Frontal cortex (tissue), 4 donors: Measurements from ENCODE around the gene CDC42BPG. TPM values are rescaled to one million over a fixed set of nuclear protein-coding genes. Genes with fewer than 3 reads are reported as not detected.

Experiments used
- DNase-seq, 2 donors: peaks; one replicate each; pipeline ENCODE4 v3.0.0; 2012; ENCODE audit warnings: low spot score in 2 of 2
- FAIRE-seq: peaks from 2 replicates; lab custom pipeline; 2012; peaks lifted over from hg19 to GRCh38; lab: Jason Lieb, UNC
- total RNA-seq: library from RNA; depleted of rRNA; stranded (reverse); fragments of >200 nt; gene quantifications from one replicate; pipeline ENCODE4 v1.2.3, GENCODE V29; 2014
- donor health status: control.
- donor health status: control.
- donor health status: control.

The CDC42BPG gene
- total RNA-seq, 1 donor from 2014 or later, result under 0.01 TPM

DNA sequence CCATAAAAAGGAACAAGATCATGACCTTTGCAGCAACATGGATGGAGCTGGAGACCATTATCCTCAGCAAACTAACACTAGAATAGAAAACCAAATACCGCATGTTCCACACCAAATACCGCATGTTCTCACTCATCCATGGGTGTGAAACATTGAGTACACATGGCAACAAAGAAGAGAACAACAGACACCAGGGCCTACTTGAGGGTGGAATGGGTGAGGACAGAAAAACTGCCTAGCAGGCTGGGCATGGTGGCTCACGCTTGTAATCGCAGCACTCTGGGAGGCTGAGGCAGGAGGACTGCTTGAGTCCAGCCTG, 21.7 kb upstream of the CDC42BPG start:
- DNase-seq (no peak), FAIRE-seq (no peak)

DNA sequence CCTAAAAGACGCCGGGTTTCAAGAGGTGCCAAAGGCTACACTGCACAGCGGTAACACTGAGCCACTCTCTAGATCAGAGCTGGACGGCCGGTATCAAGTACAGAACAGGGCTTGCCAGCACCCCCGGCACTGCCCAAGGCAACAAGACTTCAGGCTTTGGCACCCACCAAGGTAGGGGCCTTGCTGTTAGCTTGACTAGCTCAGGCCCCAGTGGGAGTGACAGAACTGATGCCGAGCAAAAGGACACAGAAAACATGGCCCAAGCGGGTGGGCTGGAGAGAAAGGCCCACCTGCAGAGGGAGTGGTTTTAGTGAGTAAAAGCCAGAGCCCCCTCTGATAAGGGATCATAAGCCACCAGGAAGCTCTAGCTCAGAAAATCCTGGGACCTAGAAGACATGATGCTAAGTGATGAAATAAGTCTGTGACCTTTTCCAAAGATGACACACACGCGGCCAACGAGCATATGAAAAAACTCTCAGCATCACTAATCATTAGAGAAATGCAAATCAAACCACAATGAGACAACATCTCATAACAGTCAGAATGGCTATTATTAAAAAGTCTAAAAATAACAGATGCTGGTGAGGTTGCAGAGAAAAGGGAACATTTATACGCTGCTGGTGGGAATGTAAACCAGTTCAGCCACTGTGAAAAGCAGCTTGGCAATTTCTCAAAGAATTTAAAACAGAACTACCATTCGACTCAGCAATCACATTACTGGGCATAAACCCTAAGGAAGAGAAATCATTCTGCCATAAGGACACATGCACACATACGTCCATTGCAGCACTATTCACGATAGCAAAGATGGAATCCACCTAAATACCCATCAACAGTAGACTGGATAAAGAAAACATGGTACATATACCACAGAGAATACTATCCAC, 21.1 kb upstream of the CDC42BPG start:
- FAIRE-seq, result no peak

DNA sequence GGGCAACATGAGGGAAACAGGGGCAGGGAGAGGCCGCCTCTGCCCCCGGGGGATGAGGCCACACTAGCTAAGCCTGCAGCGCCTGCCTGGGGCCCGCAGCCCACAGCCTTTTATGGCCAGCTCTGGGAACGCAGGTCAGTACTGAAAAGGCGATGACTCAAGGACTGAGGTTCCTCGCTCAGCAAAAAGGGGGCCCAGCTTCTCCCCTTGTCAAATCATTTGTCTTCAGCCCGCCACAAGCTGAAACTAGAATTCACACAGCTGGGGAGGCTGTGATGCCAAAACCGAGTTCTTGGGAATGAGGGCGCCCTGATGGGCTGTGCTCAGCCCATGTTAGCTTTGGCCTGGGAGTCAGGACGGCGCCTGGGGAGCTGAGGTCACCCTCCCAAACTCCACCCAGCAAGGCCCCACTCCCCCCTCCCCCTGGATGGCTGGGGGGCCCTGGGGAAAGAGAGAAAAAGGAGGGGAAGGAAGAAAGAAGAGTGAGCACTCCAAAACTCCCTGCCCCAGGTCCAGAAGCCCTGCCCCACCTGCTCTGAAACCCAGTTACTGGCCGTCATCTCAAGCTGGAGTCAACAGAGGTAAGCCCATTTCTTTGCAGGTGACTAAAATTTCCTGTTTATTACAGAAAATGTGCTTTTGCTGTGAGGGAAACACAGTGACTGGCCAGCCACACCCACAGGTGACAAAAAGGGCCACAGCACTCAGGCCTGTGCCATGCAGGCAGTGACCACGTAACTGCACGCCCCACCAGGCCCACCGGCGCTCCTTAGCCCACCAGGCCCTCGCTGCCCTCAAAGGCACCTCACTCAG, 20.2 kb upstream of the CDC42BPG start:
- peak in 1 of 2 donors; percentile 64 for DNase-seq
- FAIRE-seq, result no peak

More for the DNA sequence above, 21.1 kb upstream of the CDC42BPG start:
- DNase-seq, result no peak

DNA sequence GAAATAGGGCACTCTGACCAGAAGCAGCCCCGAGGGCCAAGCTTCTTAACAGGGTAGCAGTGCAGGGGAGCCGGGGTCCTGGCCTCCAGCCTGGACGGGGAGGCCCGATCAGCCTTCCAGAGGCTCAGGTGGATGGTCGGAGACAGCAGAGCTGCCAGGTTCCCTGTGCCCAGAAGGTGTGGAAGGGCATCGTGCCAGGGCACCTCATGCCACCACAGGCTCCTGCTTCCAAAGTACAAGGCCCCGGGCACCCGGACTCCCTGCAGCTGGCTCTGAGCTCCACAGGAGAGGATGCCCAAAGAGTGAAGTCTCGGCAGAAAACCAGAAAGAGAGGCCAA, 19.7 kb upstream of the CDC42BPG start:
- DNase-seq (no peak), FAIRE-seq (no peak)

DNA sequence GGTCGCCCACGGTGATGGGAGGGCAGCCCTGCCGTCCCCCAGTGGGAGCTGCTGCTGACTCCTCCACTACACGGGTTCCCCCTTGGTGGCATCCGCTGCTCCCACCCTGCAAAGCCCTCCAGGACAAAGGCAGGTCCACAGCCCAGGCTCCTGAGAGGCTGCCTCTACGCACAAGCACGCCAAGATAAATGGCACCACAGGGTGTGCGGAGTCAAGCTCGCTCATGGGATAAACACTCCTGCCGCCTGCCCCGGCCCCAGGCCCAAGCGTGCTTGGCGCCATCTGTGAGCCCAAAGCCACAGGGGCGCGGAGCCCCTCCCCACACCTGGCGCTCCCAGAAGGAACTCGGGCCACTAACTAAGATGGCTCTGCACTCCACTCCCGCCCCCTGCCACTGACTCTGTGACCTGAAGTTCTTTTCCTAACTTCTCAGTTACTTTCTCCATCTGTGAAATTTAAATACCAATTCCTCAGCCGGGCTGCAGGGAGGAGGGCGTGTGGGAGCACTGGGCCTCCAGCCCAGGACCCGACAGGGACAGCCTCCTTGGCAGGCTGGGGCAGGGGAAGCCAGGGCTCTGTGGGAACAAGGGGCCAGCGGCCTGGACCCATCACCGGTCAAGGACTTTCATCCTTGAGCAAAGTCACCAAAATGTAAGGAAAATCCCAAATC, 19.1 kb upstream of the CDC42BPG start:
- FAIRE-seq (no peak), DNase-seq (no peak)

DNA sequence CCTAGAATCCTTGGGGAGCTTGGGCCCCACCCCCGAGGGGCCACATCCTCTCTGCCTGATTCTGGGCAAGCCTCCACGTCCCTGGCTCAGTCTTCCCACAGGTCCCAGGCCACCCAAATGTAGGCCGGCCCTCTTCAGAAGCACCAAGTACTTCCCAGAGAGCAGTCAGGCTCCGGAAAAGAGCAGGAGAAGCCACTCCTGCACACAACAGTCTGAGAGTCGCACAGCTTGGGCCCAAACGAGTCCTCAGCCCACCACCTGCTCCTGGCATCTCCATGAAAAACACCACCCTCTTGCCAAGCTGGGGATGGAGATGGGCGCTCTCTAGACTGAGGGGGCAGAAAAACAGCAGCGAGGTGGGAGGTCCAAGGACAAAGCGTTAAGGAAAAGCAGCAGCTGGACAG, 18.5 kb upstream of the CDC42BPG start:
- DNase-seq (no peak), FAIRE-seq (no peak)

DNA sequence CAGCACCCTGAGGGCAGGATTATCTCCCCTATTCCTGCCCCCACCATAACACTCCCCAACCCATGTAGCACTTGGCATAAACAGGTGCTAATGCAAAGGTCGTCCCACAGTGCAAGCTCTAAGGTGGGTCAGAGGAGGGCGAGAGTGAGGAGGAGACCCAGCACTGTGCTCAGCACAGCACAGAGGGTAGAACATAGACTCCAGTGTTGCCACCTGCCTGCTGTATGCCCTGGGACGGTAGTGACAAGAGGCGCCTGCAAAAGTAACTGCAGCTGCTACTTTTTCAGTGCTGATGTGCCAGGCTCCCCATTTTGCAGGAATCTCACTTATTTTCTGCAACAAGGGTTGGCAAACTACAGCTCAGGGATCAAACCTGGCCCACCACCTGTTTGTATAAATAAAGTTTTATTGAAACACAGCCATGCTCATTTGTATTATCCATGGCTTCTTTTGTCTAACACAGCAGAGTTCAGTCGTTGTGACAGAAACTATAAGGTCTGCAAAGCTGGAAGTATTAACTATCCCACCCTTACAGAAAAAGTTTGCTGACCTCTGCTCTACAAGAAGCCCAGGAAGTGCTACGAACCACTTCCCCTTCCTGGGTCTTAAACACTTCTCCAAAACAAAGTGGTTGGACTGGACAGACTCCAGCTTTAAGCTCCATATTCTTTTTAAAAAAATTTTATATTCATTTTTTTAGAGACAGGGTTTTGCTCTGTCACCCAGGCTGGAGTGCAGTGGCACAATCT, 16.9 kb upstream of the CDC42BPG start:
- no peak for FAIRE-seq
- DNase-seq, result no peak

DNA sequence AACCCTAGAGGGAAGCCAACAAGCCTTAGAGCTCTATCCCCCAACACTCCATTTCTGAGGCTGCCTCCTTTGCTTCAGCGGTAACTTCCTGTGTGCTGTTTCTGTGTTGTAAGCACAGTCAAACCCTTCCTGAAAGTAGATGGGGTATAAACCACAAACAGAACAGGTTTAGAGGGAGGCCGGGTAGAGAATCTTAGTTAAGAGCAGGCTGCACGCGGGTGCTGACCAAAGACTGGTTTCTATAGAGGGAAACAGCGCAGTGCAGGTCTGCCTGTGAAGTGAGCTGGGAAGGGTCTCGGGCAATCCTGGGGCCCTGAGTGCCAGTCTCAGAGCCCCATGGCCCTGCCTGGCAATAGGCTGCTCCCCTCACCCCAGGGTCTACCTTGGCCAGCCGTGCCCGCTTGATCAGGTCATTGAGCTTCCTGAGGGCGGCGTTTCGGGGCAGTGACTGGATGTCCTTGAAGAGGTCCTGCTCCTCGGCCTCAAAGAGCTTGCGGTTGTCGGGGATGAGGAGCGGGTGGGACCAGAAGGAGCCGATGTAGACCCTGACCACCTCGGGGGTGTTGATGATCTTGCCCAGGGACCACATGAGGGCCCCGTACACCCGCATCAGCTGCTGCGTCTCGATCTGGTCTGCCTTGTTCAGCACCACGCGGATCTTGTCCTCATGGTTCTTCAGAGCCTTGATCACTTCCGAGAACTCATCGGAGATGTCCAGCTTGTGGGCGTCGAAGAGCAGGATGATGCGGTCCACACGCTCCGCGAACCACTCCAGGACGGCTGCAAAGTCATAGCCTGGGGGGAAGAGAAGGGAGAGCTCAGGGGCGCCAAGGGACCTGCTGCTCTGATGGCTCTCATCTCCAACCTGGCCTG, 15.3 kb upstream of the CDC42BPG start:
- no peak for DNase-seq
- no peak for FAIRE-seq

DNA sequence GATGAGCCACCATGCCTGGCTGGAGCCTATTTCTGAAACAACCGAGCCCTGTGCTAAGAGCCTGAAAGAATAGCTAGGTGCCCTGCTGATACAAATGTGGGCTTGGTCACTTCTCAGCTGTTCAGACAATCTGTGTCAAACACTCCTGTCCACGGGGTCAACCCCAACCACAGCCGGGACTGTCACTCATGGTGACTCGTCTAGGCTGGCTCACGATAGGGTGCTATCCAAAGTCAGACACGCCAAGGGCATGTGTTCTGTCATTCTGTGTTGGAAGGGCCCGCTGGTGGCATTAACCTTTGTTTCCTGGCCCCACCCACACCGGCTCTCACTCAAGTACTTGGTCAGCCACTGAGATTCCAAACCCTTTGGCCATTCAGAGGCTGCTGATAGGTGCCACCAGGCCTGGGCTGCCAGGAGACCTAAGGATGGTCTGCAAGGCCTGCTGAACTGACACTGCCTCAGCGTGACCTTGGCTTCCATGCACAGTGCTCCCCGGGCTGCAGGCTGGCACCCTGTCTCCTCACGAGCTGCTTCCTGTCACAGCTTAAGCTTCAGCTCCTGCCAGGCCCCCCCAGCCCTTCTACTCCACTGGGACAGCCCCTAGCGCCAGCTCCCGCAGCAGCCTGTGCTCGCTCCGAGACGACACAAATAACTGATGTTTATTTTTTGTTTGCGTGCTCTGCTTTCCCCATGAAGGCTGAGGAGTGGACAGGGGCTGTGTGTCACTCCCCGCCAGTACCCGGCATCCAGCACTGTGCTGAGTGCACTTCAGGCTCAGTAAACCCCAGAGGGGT, 14.2 kb upstream of the CDC42BPG start:
- FAIRE-seq (no peak), DNase-seq (no peak)

DNA sequence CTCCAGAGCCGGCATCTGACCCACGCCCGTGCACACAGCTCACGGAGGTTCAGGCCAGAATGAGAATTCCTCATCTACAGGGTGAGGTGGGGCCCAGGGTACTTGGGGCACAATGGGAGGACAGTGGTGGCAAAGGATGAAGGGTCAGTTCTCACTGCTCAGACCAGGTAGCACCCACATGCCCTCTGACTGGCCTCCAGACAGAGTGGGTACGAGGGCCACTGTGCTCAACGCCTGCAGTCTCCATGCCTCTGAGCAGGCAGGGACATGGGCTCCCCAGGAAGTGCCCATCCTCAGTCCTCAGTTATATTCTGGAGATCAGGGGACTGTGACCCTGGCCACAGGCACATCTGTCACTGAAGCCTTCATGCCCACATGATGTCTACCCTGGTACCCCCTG, 13.0 kb upstream of the CDC42BPG start:
- DNase-seq, result no peak
- FAIRE-seq, result no peak

DNA sequence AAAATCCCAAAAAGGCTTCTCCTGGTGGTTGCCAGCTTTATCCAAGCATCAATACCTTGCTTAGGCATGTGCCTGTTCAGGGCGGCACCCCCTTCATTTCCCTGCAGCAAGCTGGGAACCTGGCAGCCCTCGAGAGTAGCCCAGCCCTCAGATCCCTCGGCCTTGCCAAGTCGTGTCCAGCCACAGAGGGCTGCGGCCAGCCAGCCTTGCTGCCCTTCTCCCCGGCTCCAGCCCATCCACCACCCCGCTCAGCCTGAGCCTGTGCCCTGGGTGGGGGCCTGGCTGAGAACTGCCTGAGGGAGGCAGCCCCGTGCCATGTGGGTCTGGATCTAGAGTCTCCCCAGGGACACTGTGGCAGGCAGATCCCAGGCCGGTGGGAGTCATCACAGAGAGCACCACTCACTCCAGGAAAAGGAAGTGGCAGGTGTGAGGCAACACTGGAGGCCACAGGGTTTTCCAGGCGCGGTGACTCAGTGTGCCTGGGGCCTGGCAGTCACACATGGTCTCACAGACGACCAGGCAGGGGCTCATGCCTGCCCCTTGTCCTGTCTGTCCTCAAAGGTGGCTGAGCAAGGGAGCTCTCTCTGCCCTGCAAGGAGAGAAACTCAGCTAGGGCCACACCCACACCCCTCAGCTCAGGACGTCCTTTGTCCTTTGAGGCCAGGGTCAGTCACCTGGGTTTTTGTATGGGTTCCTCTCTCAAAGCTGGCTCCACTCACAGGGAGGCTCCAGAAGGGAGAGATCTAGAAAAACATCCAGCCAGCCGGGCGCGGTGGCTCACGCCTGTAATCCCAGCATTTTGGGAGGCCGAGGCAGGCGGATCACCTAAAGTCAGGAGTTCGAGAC, 12.2 kb upstream of the CDC42BPG start:
- no peak for FAIRE-seq

DNA sequence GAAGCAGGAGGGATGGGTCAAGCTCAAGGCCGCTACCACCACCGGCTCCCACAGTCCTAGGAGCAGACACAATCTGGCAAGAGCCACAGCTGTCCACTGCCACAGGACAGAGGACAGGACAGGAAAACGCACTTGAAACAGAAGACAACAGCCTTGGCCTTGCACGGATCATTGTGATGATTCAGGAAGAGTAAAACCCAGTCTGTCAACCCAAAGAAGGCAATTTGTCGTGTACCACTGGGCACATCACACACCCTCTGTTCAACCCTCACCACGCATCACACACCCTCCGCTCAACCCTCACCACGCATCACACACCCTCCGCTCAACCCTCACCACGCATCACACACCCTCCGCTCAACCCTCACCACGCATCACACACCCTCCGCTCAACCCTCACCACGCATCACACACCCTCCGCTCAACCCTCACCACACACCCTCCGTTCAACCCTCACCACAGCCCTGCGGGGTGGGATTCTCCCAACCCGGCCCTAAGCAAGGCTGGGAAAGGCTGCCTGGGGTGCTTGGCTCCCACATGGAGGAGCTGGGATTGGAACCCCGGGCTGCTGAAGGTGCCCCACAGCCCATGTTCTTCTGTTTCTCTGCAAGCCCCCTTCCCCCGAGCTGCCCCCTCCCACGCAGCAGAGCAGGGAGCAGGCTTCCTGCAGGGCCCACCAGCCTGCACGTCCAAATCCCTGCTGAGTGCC, 11.3 kb upstream of the CDC42BPG start:
- no peak for DNase-seq
- no peak for FAIRE-seq

More for the DNA sequence above, 12.2 kb upstream of the CDC42BPG start:
- DNase-seq, result no peak

DNA sequence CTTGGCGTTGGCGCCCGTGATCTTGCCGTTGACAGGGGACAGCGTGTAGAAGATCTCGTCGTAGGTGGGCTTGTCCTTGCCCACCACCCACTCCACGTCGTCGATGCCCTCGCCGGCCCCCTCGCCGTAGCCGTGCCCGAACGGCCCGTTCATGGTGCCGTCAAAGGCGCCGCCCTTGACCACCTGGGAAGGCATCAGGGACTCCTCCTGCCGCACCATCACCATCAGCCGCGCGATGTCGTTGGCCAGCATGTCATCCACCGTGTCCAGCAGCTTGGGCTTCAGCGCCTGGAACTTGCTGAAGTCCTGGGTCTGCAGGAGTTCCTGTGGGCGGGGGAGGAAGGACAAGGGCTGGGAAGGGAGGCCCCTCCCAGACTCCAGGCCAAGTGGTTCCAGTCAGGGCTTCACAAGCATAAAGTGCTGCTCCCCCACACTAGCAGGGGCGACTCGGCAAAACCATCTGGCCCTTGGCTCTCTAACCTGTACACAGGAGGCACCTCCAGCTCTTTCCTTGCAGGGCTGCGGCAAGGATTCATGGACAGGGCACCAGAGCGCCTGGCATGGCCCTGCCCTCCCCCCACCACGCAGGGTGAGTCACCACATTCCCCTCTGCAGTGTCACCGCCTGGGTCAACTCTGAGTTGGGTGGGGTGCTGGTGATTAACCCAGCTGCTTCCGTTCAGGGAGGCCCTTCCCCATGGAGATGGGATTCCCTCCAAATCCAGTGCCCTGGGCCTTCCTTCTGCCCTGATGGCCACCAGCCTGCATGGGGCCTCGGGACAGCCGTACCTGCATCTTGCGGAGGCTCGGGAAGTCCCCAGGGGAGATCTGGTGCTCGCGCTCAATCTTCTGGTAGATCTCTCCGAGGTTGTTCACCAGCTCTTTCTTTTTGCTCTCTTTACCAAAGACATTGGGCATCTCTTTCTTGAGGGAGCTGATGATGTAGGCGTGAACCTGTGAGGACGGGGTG, 10.4 kb upstream of the CDC42BPG start:
- FAIRE-seq (no peak), DNase-seq (peak in 1 of 2 donors; percentile 65)

DNA sequence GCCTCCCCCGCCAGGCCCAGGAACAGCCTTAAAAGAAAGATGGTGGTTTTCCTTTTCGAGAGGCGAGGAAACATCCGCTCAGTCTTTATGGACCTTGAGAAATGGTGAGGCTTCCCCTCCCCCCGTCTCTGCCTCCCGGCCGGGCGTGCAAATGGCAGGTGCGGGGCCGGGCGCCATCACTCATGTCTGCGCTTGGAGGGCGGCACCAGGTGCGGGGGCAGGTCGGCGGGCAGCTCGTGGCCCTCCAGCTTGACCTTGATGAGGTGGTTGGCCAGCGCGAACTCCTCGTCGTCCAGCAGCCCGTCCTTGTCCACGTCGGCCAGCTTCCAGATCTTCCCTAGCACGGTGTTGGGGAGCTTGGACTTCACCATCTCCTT, 9.7 kb upstream of the CDC42BPG start:
- DNase-seq, result no peak
- FAIRE-seq, result no peak

DNA sequence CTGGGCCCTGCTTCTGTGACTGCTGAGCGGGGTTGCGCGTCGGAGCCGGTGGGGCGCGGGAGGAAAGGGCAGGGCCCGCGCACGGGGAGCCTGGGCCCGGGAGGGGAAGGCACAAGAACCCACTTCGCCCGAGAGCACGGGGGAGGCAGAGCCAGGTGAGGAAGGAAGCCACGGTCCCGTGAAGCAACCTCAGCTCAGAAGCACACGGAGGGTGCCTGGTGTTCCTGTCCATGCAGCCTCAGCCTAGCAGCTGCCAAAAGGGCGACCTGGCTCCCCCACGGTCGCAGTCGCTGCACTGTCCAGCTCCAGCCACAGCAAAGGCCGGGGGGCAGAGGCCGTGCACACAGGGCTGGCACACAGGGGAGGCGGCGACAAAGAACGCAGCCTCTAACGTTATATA, 9.3 kb upstream of the CDC42BPG start:
- DNase-seq (no peak), FAIRE-seq (no peak)
